Right cardiac atrium (tissue), 5 donors: ENCODE data around the gene PODXL2. TPM values are rescaled to one million over a fixed set of nuclear protein-coding genes. Genes with fewer than 3 reads are reported as not detected.
A peak's percentile ranks its signal among the peaks of the same experiment; 100 is the strongest.

ENCODE experiments used
- ATAC-seq, 2 donors: fragments of 200-7000 bp; cut with Tn5 transposase; one replicate each; pipeline versions ENCODE4 v1.8.0 to v1.9.1; 2020; ENCODE audit warnings: moderate library complexity in 2 of 2, mild to moderate bottlenecking in 1 of 2
- DNase-seq, 3 donors: peaks; one replicate each; pipeline ENCODE4 v3.0.0-alpha.2; 2020
- H3K27ac ChIP-seq: one replicate; pipeline ENCODE4 v1.5.1; 2013; ENCODE audit warnings: mild to moderate bottlenecking, low read length, control low read depth, moderate library complexity
- H3K27me3 ChIP-seq: one replicate; pipeline ENCODE4 v1.6.1; 2013; ENCODE audit not compliant: control insufficient read depth, insufficient read depth
- H3K4me1 ChIP-seq: one replicate; pipeline ENCODE4 v1.6.1; 2013; ENCODE audit warnings: low read length; ENCODE audit not compliant: control insufficient read depth, insufficient read depth
- H3K4me3 ChIP-seq: one replicate; pipeline ENCODE4 v1.5.1; 2013; ENCODE audit warnings: low read length, control low read depth
- H3K9me3 ChIP-seq: one replicate; pipeline ENCODE4 v1.6.1; 2013; ENCODE audit warnings: low read length; ENCODE audit not compliant: control insufficient read depth
- WGBS: extraction: QIAGEN DNeasy Blood & Tissue Kit; methylation state at CpG from one replicate; pipeline ENCODE4 v1.1.7; 2013; 5-methylcytosine and 5-hydroxymethylcytosine counted together
- intact Hi-C, 4 donors: fragments of 100-400 bp; cut with DNase I; formaldehyde crosslinking; loops; one replicate each; pipeline versions ENCODE4 v1.11.0 to v1.14.0; 2022 to 2023
- long read RNA-seq, 4 donors: library from polyadenylated mRNA; unstranded; transcript quantifications; one replicate each; pipeline ENCODE4 v2.0.0, GENCODE V29; 2020 to 2021
- polyA plus RNA-seq: library from polyadenylated mRNA; stranded (reverse); fragments of 200-250 nt; gene quantifications from one replicate; pipeline ENCODE4 v1.2.3, GENCODE V29; 2013
- total RNA-seq, 4 donors: library from RNA; stranded (reverse); fragmentation: NEBNext Ultra II Directional; extraction: Animal tissue kit (Norgen Biotek cat#: 25700); gene quantifications; one replicate each; pipeline ENCODE4 v1.2.1, GENCODE V29; 2021
- donor health status: healthy with polysubstance abuse.
- donor health status: DM: no; HTN: yes; CAD: no.
- donor health status: DM: no; HTN: no; CAD: no.
- donor health status: DM: no; HTN: yes; CAD: no; lungs with severe emphysema.
- donor health status: DM: yes; HTN: yes; CAD: no.

PODXL2 gene
- total RNA-seq = 1 to 10 TPM; 1.5 to 3.0 (median 2.1) TPM
- polyA plus RNA-seq = 2.0 TPM
- long read RNA-seq, donor 1, transcript PODXL2-201 (8 exons, 2,186 nt) = major isoform, 12 of 15 reads
- long read RNA-seq, donor 1, partial matches to known transcripts = 2 of 15 reads
- long read RNA-seq, donor 1, other reads (novel, unspliced or antisense) = 1 of 15 reads
- long read RNA-seq, donor 2, transcript PODXL2-201 (8 exons, 2,186 nt) = major isoform, 10 of 12 reads
- long read RNA-seq, donor 2, partial matches to known transcripts = 1 of 12 reads
- long read RNA-seq, donor 2, other reads (novel, unspliced or antisense) = 1 of 12 reads
- long read RNA-seq, donor 3, partial matches to known transcripts = 0 of 1 reads
- long read RNA-seq, donor 3, other reads (novel, unspliced or antisense) = 0 of 1 reads
- long read RNA-seq, donor 4, transcript PODXL2-201 (8 exons, 2,186 nt) = major isoform, 9 of 11 reads
- long read RNA-seq, donor 4, partial matches to known transcripts = 2 of 11 reads
- long read RNA-seq, donor 4, other reads (novel, unspliced or antisense) = 0 of 11 reads

GRCh38 chr3:127628788-127629466 is at the start of gene PODXL2:
TSS of gene PODXL2 (plus strand) at chr3:127629185. CDS start at chr3:127629220, 35 bp downstream.
- Histone ChIP-seq H3K4me1 (peaks cover 5% of the 10 kb centered on the region), H3K27ac (no peak within 1 kb of the TSS), H3K9me3 (no peaks in the 10 kb centered on the region), H3K4me3 (peak within 1 kb of the TSS; percentile 50), H3K27me3 (no peaks in the 10 kb centered on the region)
- intact Hi-C loops = no loop called here
- DNase-seq (peak; percentile 53 to 85 (median 84)), ATAC-seq (peak; percentile 82)
- WGBS = 5% methylated on average over 105 of the region's 105 CpGs

DNA sequence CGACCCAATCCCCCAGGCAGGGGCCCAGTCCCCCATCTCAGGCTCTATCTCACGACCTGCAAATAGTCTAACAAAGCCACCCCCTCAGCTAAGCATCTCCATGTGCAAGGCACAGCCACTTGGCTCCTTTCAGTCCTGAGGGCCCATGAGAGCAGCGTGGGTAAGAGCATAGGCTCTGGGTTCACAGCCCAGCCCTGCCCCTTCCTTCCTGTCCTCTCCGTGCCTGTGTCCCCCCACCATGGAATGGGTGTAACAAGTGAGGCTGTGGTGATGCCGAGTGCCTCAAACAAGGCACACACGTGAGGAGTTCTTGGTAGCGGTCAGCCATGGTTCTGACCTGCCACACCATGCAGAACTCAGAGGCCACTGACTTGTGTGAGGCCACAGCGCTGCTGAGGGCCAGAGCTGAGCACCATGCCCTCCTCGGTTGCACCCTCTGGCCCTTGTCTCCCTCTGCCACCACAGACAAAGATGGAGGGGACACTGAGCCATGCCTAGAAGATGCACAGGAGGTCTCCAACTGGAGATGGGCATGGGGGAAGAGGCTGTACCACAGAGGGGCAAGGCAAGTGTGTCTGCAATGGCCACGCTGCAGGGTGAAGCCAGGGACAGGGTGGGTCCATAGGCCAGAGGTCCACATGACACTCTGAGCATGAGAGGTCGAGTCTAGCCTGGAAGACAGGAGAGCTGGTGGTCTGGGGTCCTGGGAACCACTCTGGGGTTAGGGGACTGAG is 48.5 kb upstream of the PODXL2 start:
- intact Hi-C loops = no loop called here
- 80% methylated on average over 11 of the region's 11 CpGs for WGBS
- no peak for DNase-seq
- Histone ChIP-seq H3K4me1 (peaks cover 7% of the 10 kb centered on the region), H3K9me3 (no peaks in the 10 kb centered on the region), H3K4me3 (no peak overlapping the region), H3K27ac (no peak overlapping the region), H3K27me3 (no peaks in the 10 kb centered on the region)
- ATAC-seq = no peak

GRCh38 chr3:127584734-127585133 is 44.3 kb upstream of the PODXL2 start:
- intact Hi-C loops = no loop called here
- DNase-seq (no peak), ATAC-seq (no peak)
- 93% methylated on average over 6 of the region's 6 CpGs for WGBS
- H3K4me3 ChIP-seq = no peak overlapping the region
- no peaks in the 10 kb centered on the region for H3K27me3 ChIP-seq
- peaks cover 17% of the 10 kb centered on the region for H3K4me1 ChIP-seq
- no peaks in the 10 kb centered on the region for H3K9me3 ChIP-seq
- H3K27ac ChIP-seq = no peak overlapping the region

DNA sequence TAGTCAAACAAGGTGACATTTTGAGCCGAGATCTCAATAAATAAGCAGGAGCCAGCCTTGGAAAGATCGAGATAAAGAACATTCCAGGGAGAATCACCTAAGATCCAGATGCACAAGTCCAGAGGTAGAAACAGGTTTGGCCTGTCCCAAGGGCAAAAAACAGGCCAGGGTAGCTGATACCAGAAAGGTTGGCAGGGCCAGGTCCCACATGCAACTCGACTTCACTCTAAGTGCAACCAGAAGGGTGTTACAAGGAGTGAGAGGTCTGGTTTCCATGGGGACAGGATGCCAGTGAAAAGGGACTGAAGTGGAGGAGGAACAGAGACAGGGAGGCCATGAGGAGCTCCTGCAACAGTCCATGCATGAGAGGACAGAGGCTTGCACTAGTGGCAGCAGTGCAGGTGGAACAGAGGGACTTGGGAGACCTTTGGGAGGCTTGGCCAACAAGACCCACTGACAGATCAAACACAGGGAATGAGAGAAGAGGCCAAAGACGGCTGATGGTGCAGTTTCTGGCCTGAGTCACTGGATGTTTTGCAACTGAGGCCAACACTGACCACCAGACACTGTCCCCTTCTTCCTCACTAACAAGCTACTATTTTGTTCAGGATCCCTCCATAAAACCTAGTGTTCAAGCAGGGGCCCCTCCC is 43.7 kb upstream of the PODXL2 start:
- no peak for ATAC-seq
- H3K27ac ChIP-seq = no peak overlapping the region
- H3K9me3 ChIP-seq = no peaks in the 10 kb centered on the region
- intact Hi-C loops = no loop called here
- WGBS = 66% methylated on average over 4 of the region's 4 CpGs
- no peak for DNase-seq
- H3K27me3 ChIP-seq = no peaks in the 10 kb centered on the region
- H3K4me3 ChIP-seq = no peak overlapping the region
- H3K4me1 ChIP-seq = peaks cover 17% of the 10 kb centered on the region

- WGBS = 88% methylated on average over 6 of the region's 6 CpGs
- H3K27ac ChIP-seq = no peak overlapping the region
- H3K4me1 ChIP-seq = peaks cover 17% of the 10 kb centered on the region
- intact Hi-C loops = no loop called here
- no peaks in the 10 kb centered on the region for H3K9me3 ChIP-seq
- no peaks in the 10 kb centered on the region for H3K27me3 ChIP-seq
- DNase-seq = peak in 1 of 3 donors; percentile 49
- no peak for ATAC-seq
- no peak overlapping the region for H3K4me3 ChIP-seq
Measured at GRCh38 chr3:127585813-127586413, 43.1 kb upstream of the PODXL2 start.

- Histone ChIP-seq H3K27me3 (no peaks in the 10 kb centered on the region), H3K27ac (no peak overlapping the region), H3K9me3 (no peaks in the 10 kb centered on the region), H3K4me1 (peaks cover 17% of the 10 kb centered on the region), H3K4me3 (no peak overlapping the region)
- intact Hi-C loops = no loop called here
- peak in 1 of 3 donors; percentile 57 for DNase-seq
- no peak for ATAC-seq
- 66% methylated on average over 4 of the region's 4 CpGs for WGBS
Measured at GRCh38 chr3:127587876-127588275, 41.1 kb upstream of the PODXL2 start.

GRCh38 chr3:127588806-127589577 is 40.0 kb upstream of the PODXL2 start:
- peaks cover 17% of the 10 kb centered on the region for H3K4me1 ChIP-seq
- 9% methylated on average over 12 of the region's 12 CpGs for WGBS
- peak in 1 of 3 donors; percentile 53 for DNase-seq
- no peak for ATAC-seq
- H3K4me3 ChIP-seq = peak overlapping the region; percentile 75
- intact Hi-C loops = no loop called here
- H3K27ac ChIP-seq = no peak overlapping the region
- H3K27me3 ChIP-seq = no peaks in the 10 kb centered on the region
- H3K9me3 ChIP-seq = no peaks in the 10 kb centered on the region

DNA sequence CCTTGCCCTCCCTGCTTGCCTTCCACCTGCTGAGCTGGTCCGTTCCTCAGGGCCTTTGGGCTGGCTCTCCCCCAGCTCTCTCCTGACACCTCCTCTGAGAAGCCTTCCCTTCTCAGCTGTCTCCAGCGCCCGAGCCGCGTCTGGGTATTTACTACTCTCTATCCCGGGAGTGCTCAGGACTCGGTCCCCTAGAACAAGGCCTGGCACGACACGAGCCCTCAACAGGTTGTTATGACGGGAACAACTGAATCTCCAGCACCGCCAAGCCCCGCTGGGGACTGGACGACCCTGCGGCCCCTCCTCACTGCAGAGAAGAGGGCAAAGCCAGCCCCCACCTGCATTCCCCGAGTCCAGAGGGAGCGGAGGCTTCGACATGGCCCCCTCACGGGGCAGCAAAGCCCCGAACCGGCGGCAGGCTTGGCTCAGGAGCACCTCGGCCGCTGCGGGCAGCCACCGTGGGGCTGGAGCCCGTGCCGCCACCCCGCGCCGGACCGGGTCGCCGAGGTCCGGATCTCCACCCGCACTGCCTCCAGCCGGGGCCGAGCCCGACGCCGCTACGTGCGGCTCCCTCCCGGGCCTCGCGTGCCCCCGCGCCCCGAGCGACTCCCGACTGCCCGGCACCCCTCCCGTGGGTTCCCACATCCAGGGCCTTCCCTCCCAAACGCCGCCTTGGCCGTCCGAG is 39.2 kb upstream of the PODXL2 start:
- Histone ChIP-seq H3K27me3 (no peaks in the 10 kb centered on the region), H3K9me3 (no peaks in the 10 kb centered on the region), H3K4me1 (peaks cover 16% of the 10 kb centered on the region), H3K4me3 (peak overlapping the region; percentile 75), H3K27ac (peak overlapping the region; percentile 74)
- WGBS = under 1% methylated on average over 56 of the region's 56 CpGs
- ATAC-seq (peak; percentile 10 to 20), DNase-seq (peak; percentile 50 to 83 (median 78))
- intact Hi-C loops = no loop called here

- WGBS = under 1% methylated on average over 41 of the region's 41 CpGs
- intact Hi-C loops = no loop called here
- ATAC-seq (peak; percentile 71 to 78), DNase-seq (no peak)
- H3K9me3 ChIP-seq = no peaks in the 10 kb centered on the region
- peaks cover 13% of the 10 kb centered on the region for H3K4me1 ChIP-seq
- peak overlapping the region; percentile 75 for H3K4me3 ChIP-seq
- no peaks in the 10 kb centered on the region for H3K27me3 ChIP-seq
- H3K27ac ChIP-seq = peak overlapping the region; percentile 74
Measured at GRCh38 chr3:127590282-127590592, 38.7 kb upstream of the PODXL2 start.
